22Rv1 (cell line): ENCODE results near the gene RNF187.

Experiments used
- H3K27ac ChIP-seq: fragments of 450-650 bp; 2 replicates; pipeline ENCODE4 v1.5.1; 2017
- CTCF ChIP-seq: fragments of 450-650 bp; IDR thresholded peaks from 2 replicates; pipeline ENCODE4 v1.5.1; 2017; ENCODE audit warnings: mild to moderate bottlenecking
- ZFX ChIP-seq: fragments of 450-650 bp; IDR thresholded peaks from 2 replicates; pipeline ENCODE4 v1.6.1; 2017; ENCODE audit warnings: antibody characterized with exemption, borderline replicate concordance

The RNF187 gene

GRCh38 chr1:228500901-228501871 lies 14.0 kb downstream of the RNF187 start:
- no peak for TF ChIP-seq ZFX
- peak; percentile 99 for TF ChIP-seq CTCF
- H3K27ac ChIP-seq = no peak overlapping the region

GRCh38 chr1:228502522-228502921 lies 15.3 kb downstream of the RNF187 start:
- TF ChIP-seq CTCF = no peak
- H3K27ac ChIP-seq = no peak overlapping the region

GRCh38 chr1:228505944-228506343 lies 18.8 kb downstream of the RNF187 start:
- 0 out of 2 replicates have a peak overlapping the region, but pooled peaks have one; percentile 23 for H3K27ac ChIP-seq

- no peak overlapping the region for H3K27ac ChIP-seq
- no peak for TF ChIP-seq ZFX
- TF ChIP-seq CTCF = no peak
Observed at GRCh38 chr1:228507961-228508652, 20.9 kb downstream of the RNF187 start.

GRCh38 chr1:228508840-228509415 lies 21.7 kb downstream of the RNF187 start:
- no peak overlapping the region for H3K27ac ChIP-seq
- no peak for TF ChIP-seq ZFX
- TF ChIP-seq CTCF = no peak

GRCh38 chr1:228510101-228510802 lies 23.1 kb downstream of the RNF187 start:
- H3K27ac ChIP-seq = no peak overlapping the region

More at GRCh38 chr1:228510101-228510802, 23.1 kb downstream of the RNF187 start:
- TF ChIP-seq CTCF (no peak), ZFX (no peak)
